Natural killer cell (primary cell): ENCODE data around the gene XRCC5. TPM values are rescaled to one million over a fixed set of nuclear protein-coding genes. Genes with fewer than 3 reads are reported as not detected.

Experiments
- ATAC-seq, 3 donors: fragments of 150-1000 bp in 2 of 3; fragments of 200-7000 bp in 1 of 3; cut with Tn5 transposase; 1 replicate in 1 of 3; 2 replicates in 2 of 3; pipeline ENCODE4 v1.10.0; 2021; ENCODE audit warnings: mild to moderate bottlenecking in 2 of 3, moderate library complexity in 2 of 3
- DNase-seq, 2 donors: peaks; one replicate each; pipeline versions ENCODE4 v3.0.0 to v3.0.0-alpha.2; 2013 to 2021; ENCODE audit warnings: mixed read lengths in 1 of 2
- H3K27ac ChIP-seq: one replicate; pipeline ENCODE4 v1.5.1; 2013; ENCODE audit warnings: mild to moderate bottlenecking, low read length
- H3K27me3 ChIP-seq: one replicate; pipeline ENCODE4 v1.6.1; 2013; ENCODE audit warnings: low read length; ENCODE audit not compliant: control insufficient read depth, insufficient read depth
- H3K36me3 ChIP-seq: one replicate; pipeline ENCODE4 v1.6.1; 2013; ENCODE audit warnings: low read length; ENCODE audit not compliant: control insufficient read depth, insufficient read depth
- H3K4me1 ChIP-seq: one replicate; pipeline ENCODE4 v1.6.1; 2013; ENCODE audit warnings: low read length; ENCODE audit not compliant: control insufficient read depth, insufficient read depth
- H3K4me3 ChIP-seq: one replicate; pipeline ENCODE4 v1.5.1; 2013; ENCODE audit warnings: low read length
- H3K9me3 ChIP-seq: one replicate; pipeline ENCODE4 v1.6.1; 2013; ENCODE audit warnings: low read length; ENCODE audit not compliant: control insufficient read depth, insufficient read depth
- H3K27ac Mint-ChIP-seq, 2 donors: one replicate each; pipeline ENCODE4 v1.8.0; 2022; ENCODE audit warnings: mild to moderate bottlenecking in 2 of 2, mixed read lengths in 2 of 2, moderate library complexity in 1 of 2
- H3K27me3 Mint-ChIP-seq, 2 donors: one replicate each; pipeline ENCODE4 v1.8.0; 2022; ENCODE audit warnings: low read depth in 2 of 2, mixed read lengths in 2 of 2
- H3K36me3 Mint-ChIP-seq: one replicate; pipeline ENCODE4 v1.8.0; 2022; ENCODE audit warnings: mixed read lengths
- H3K4me1 Mint-ChIP-seq, 2 donors: one replicate each; pipeline ENCODE4 v1.8.0; 2022; ENCODE audit warnings: mixed read lengths in 2 of 2
- H3K4me3 Mint-ChIP-seq: one replicate; pipeline ENCODE4 v1.8.0; 2022; ENCODE audit warnings: mild to moderate bottlenecking, moderate library complexity, mixed read lengths
- H3K9me3 Mint-ChIP-seq, 2 donors: one replicate each; pipeline ENCODE4 v1.8.0; 2022; ENCODE audit warnings: mixed read lengths in 2 of 2
- WGBS: methylation state at CpG from one replicate; pipeline ENCODE4 v1.1.7; 2013; ENCODE audit warnings: missing lambda C conversion rate; ENCODE audit not compliant: insufficient coverage; 5-methylcytosine and 5-hydroxymethylcytosine counted together
- intact Hi-C: fragments of 100-400 bp; cut with micrococcal nuclease; formaldehyde crosslinking; loops from one replicate; pipeline ENCODE4 v1.14.2; 2022
- total RNA-seq, 4 donors: library from RNA; stranded (reverse); fragments of 120-200 nt in 1 of 4; gene quantifications; one replicate each; pipeline versions ENCODE4 v1.2.3 to v1.2.4, GENCODE V29; 2013 to 2022
- TF ChIP-seq, protein P1 (sequence below): fragments of 200-600 bp; IDR thresholded peaks from one replicate; pipeline ENCODE4 v1.8.0; 2022; ENCODE audit warnings: antibody characterized with exemption

XRCC5 gene
- total RNA-seq, 3 donors from 2014 or later (not counting 1 experiment from before 2014, with no cell fraction given), result 188 to 220 (median 201) TPM

DNA sequence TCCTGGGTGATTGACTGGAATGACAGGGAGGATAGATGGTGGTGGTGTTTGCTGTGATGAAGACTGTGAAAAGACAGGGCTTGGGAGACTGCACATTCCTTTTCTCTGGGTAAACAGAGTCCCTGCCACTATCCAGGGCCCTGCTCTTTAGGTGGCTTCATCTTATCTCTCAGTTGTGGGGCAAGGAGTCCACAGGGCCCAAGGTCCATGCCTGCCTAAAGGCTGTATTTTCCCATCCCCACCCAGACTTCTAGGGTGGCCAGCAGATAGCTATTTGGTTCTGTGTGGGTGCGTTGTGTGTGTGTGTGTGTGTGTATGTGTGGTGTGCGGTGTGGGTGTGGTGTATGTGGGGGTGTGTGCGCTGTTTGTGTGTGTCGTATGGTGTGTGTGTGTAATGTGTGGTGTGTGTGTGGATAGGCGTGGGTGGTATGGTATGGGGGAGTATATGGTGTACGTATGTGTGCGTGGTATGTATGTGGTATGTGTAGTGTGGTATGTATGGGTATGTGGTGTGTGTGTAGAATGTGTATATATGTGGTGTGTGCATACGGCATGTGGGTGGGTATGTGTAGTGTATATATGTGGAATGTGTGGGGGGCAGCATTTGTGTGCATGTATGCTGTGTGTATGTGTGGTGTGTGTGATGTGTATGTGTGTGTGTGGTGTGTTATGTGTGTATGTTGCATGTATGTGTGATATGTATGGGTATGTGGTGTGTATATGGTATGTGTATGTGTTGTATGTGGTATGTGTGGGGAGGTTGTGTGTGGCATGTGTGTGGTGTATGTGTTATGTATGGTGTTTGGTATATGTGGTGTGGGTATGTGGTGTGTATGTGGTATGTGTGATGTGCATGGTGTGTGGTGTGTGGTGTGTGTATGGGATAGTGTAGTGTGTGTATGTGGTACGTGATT lies 10.5 kb upstream of the XRCC5 start:
- Histone ChIP-seq H3K4me1 (no peaks in the 10 kb centered on the region), H3K27ac (no peak overlapping the region), H3K4me3 (no peak overlapping the region), H3K9me3 (no peaks in the 10 kb centered on the region), H3K27me3 (no peaks in the 10 kb centered on the region), H3K36me3 (peaks cover 2% of the 10 kb centered on the region)
- H3K4me3 Mint-ChIP-seq, result no peak overlapping the region
- TF ChIP-seq, protein P1, sequence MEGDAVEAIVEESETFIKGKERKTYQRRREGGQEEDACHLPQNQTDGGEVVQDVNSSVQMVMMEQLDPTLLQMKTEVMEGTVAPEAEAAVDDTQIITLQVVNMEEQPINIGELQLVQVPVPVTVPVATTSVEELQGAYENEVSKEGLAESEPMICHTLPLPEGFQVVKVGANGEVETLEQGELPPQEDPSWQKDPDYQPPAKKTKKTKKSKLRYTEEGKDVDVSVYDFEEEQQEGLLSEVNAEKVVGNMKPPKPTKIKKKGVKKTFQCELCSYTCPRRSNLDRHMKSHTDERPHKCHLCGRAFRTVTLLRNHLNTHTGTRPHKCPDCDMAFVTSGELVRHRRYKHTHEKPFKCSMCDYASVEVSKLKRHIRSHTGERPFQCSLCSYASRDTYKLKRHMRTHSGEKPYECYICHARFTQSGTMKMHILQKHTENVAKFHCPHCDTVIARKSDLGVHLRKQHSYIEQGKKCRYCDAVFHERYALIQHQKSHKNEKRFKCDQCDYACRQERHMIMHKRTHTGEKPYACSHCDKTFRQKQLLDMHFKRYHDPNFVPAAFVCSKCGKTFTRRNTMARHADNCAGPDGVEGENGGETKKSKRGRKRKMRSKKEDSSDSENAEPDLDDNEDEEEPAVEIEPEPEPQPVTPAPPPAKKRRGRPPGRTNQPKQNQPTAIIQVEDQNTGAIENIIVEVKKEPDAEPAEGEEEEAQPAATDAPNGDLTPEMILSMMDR, result no peak
- WGBS, result 95% methylated on average over 9 of the region's 9 CpGs
- H3K27ac Mint-ChIP-seq, result no peak overlapping the region
- peak in 1 of 3 donors; percentile 53 for ATAC-seq
- no peak for DNase-seq
- H3K27me3 Mint-ChIP-seq, result no peaks in the 10 kb centered on the region
- H3K36me3 Mint-ChIP-seq, result peaks cover 9% of the 10 kb centered on the region
- no peaks in the 10 kb centered on the region for H3K9me3 Mint-ChIP-seq
- intact Hi-C loops, result no loop called here
- H3K4me1 Mint-ChIP-seq, result no peaks in the 10 kb centered on the region

DNA sequence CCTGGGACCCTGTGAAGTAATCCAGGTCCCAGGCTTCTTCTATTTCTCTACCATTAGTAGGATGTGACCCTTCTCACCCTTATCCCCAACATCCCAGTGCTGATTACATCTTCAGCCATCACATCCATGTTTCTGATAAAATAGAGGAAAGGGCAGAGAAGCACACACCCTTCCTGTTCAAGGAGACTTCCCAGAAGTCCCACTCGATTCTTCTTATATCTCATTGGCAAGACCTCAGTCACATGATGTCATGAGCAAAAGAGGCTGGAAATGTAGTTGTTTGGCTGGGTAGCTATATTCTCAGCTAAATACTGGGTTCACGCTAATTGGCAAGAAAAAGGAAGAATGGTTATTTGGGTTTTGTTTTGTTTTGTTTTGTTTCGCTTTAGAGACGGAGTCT lies 8.0 kb upstream of the XRCC5 start:
- H3K9me3 ChIP-seq, result no peaks in the 10 kb centered on the region
- H3K4me3 ChIP-seq, result no peak overlapping the region
- no peak for DNase-seq
- Mint-ChIP-seq H3K9me3 (no peaks in the 10 kb centered on the region), H3K4me1 (no peaks in the 10 kb centered on the region), H3K27me3 (no peaks in the 10 kb centered on the region), H3K27ac (no peak overlapping the region), H3K36me3 (peaks cover 9% of the 10 kb centered on the region), H3K4me3 (no peak overlapping the region)
- H3K36me3 ChIP-seq, result peaks cover 2% of the 10 kb centered on the region
- TF ChIP-seq, protein P1, result no peak
- no peak overlapping the region for H3K27ac ChIP-seq
- intact Hi-C loops, result no loop called here
- H3K27me3 ChIP-seq, result no peaks in the 10 kb centered on the region
- ATAC-seq, result no peak
- WGBS, result 96% methylated on average over 3 of the region's 4 CpGs
- no peaks in the 10 kb centered on the region for H3K4me1 ChIP-seq

DNA sequence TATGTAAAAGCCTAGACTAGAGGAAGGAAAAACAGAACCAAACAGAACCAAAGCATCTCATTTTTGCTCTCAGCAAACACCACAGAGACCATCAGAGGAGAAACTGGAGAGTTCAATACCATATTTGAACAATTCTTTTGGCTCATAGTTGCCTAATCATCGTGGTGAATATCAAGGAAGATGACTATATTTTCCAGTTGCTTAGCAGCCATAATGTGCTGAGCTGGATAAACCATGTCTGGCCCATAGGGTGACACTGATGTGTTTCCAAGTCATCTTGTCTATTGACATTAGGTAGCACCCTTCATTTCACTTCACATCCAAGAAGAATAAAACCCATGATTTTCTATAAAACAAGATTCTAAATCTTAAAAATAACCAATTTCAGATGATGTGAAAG lies 5.9 kb upstream of the XRCC5 start:
- no peaks in the 10 kb centered on the region for H3K4me1 Mint-ChIP-seq
- no peak for DNase-seq
- Histone ChIP-seq H3K9me3 (no peaks in the 10 kb centered on the region), H3K4me1 (no peaks in the 10 kb centered on the region), H3K27ac (no peak overlapping the region), H3K36me3 (peaks cover 2% of the 10 kb centered on the region), H3K27me3 (no peaks in the 10 kb centered on the region), H3K4me3 (no peak overlapping the region)
- no peak for ATAC-seq
- H3K36me3 Mint-ChIP-seq, result peaks cover 9% of the 10 kb centered on the region
- TF ChIP-seq, protein P1, result no peak
- no peaks in the 10 kb centered on the region for H3K27me3 Mint-ChIP-seq
- intact Hi-C loops, result no loop called here
- H3K4me3 Mint-ChIP-seq, result no peak overlapping the region
- no peak overlapping the region for H3K27ac Mint-ChIP-seq
- H3K9me3 Mint-ChIP-seq, result no peaks in the 10 kb centered on the region
- 38% methylated on average over 1 of the region's 1 CpG for WGBS
